Measurements from ENCODE around the gene DUOX1.

DNA sequence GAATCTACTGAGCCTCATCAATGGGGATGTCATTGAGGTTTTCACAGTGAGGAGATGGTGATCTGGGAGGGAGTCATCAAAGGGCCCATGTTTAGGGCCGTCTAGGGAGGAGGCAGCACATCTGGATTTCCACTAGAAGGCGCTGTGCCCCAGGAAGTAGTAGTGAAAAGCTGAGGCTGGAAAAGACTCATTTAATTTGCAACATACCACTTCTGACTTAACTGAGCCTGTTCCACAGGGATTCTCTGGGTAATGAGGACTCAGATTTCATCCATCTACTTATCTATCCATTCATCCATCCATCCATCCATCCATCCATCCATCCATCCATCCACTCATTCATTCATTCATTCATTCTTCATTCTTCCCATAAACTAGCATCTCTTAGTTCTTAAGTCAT is 75.4 kb downstream of the DUOX1 start:
- no peak for TF ChIP-seq EZH2 (IDR thresholded peaks at IDR 0.05; ENCODE audit: borderline replicate concordance, insufficient read depth, low read depth, low read length, poor library complexity, severe bottlenecking)
- TF ChIP-seq, protein P1, sequence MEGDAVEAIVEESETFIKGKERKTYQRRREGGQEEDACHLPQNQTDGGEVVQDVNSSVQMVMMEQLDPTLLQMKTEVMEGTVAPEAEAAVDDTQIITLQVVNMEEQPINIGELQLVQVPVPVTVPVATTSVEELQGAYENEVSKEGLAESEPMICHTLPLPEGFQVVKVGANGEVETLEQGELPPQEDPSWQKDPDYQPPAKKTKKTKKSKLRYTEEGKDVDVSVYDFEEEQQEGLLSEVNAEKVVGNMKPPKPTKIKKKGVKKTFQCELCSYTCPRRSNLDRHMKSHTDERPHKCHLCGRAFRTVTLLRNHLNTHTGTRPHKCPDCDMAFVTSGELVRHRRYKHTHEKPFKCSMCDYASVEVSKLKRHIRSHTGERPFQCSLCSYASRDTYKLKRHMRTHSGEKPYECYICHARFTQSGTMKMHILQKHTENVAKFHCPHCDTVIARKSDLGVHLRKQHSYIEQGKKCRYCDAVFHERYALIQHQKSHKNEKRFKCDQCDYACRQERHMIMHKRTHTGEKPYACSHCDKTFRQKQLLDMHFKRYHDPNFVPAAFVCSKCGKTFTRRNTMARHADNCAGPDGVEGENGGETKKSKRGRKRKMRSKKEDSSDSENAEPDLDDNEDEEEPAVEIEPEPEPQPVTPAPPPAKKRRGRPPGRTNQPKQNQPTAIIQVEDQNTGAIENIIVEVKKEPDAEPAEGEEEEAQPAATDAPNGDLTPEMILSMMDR (IDR thresholded peaks at IDR 0.05) = peak; percentile 67
